ENCODE measurements around the gene EHD2. TPM values are rescaled to one million over a fixed set of nuclear protein-coding genes. Genes with fewer than 3 reads are reported as not detected.

Gene EHD2
- total RNA-seq, 4 donors from 2014 or later = 48.5 to 84.7 (median 70.5) TPM

- DNase-seq (ENCODE audit: low spot score in 2 of 2) = peak; percentile 87 to 88
These were observed 65.1 kb downstream of the EHD2 start, which contains the start of gene SELENOW for GRCh38 chr19:47778049-47778953. TSS of gene SELENOW (plus strand) at chr19:47778703. CDS start at chr19:47778786, 83 bp downstream.

GRCh38 chr19:47778954-47779351, 65.7 kb downstream of the EHD2 start:
- DNase-seq (ENCODE audit: low spot score in 2 of 2) = no peak
- Histone ChIP-seq H3K27ac (peak overlapping the region; percentile 97), H3K9me3 (no peaks in the 10 kb centered on the region), H3K4me1 (peaks cover 58% of the 10 kb centered on the region), H3K4me3 (peak overlapping the region; percentile 87), H3K36me3 (peaks cover 29% of the 10 kb centered on the region), H3K27me3 (no peaks in the 10 kb centered on the region)
- WGBS = under 1% methylated on average over 15 of the region's 20 CpGs
- TF ChIP-seq POLR2AphosphoS5 (IDR thresholded peaks at IDR 0.05) (no peak), EP300 (IDR thresholded peaks at IDR 0.05) (no peak), POLR2A (IDR thresholded peaks at IDR 0.05) (no peak), CTCF (IDR thresholded peaks at IDR 0.05) (no peak)

More at GRCh38 chr19:47778049-47778953, 65.1 kb downstream of the EHD2 start, which contains the start of gene SELENOW:
- H3K4me3 ChIP-seq = peak within 1 kb of the TSS; percentile 87
- H3K9me3 ChIP-seq = no peaks in the 10 kb centered on the region
- TF ChIP-seq POLR2AphosphoS5 (IDR thresholded peaks at IDR 0.05) (peak; percentile 61 to 81 (median 67)), EP300 (IDR thresholded peaks at IDR 0.05) (no peak), POLR2A (IDR thresholded peaks at IDR 0.05) (peak in 1 of 2 donors; percentile 86), CTCF (IDR thresholded peaks at IDR 0.05) (no peak)
- H3K4me1 ChIP-seq = peaks cover 58% of the 10 kb centered on the region
- H3K27me3 ChIP-seq = no peaks in the 10 kb centered on the region
- H3K27ac ChIP-seq = peak within 1 kb of the TSS; percentile 97
- peaks cover 22% of the 10 kb centered on the region for H3K36me3 ChIP-seq
- WGBS = under 1% methylated on average over 48 of the region's 65 CpGs

- peak overlapping the region; percentile 87 for H3K4me3 ChIP-seq
- H3K27ac ChIP-seq = peak overlapping the region; percentile 97
- TF ChIP-seq POLR2A (IDR thresholded peaks at IDR 0.05) (no peak), CTCF (IDR thresholded peaks at IDR 0.05) (no peak), EP300 (IDR thresholded peaks at IDR 0.05) (no peak)
- WGBS = 31% methylated on average over 24 of the region's 24 CpGs
- H3K36me3 ChIP-seq = peaks cover 36% of the 10 kb centered on the region
- no peak for DNase-seq (ENCODE audit: low spot score in 2 of 2)
- peaks cover 58% of the 10 kb centered on the region for H3K4me1 ChIP-seq
- H3K27me3 ChIP-seq = no peaks in the 10 kb centered on the region
- no peaks in the 10 kb centered on the region for H3K9me3 ChIP-seq
These were observed 66.4 kb downstream of the EHD2 start for GRCh38 chr19:47779524-47780214.

GRCh38 chr19:47780215-47780551, 67.0 kb downstream of the EHD2 start:
- Histone ChIP-seq H3K4me1 (peaks cover 58% of the 10 kb centered on the region), H3K4me3 (peak overlapping the region; percentile 87), H3K27ac (peak overlapping the region; percentile 97), H3K36me3 (peaks cover 41% of the 10 kb centered on the region), H3K9me3 (no peaks in the 10 kb centered on the region), H3K27me3 (no peaks in the 10 kb centered on the region)
- TF ChIP-seq CTCF (IDR thresholded peaks at IDR 0.05) (no peak), EP300 (IDR thresholded peaks at IDR 0.05) (no peak), POLR2A (IDR thresholded peaks at IDR 0.05) (no peak), POLR2AphosphoS5 (IDR thresholded peaks at IDR 0.05) (no peak)
- WGBS = 43% methylated on average over 9 of the region's 9 CpGs
- no peak for DNase-seq (ENCODE audit: low spot score in 2 of 2)

All from suprapubic skin (tissue), 4 donors.